Breast epithelium (tissue), 3 donors: ENCODE data around the gene MYO5A.

Experiments used
- POLR2A ChIP-seq: fragments of 450-650 bp; IDR thresholded peaks from one replicate; pipeline ENCODE4 v1.6.1; 2016; ENCODE audit warnings: antibody characterized with exemption, mild to moderate bottlenecking, moderate library complexity
- POLR2AphosphoS5 ChIP-seq, 3 donors: sonication (generic); formaldehyde crosslinking; IDR thresholded peaks; one replicate each; pipeline ENCODE4 v1.6.1; 2017; ENCODE audit warnings: antibody characterized with exemption in 3 of 3
- TF ChIP-seq, protein P1 (sequence below), 3 donors: fragments of 450-650 bp; IDR thresholded peaks; one replicate each; pipeline ENCODE4 v1.5.1; 2016 to 2017; ENCODE audit warnings: antibody characterized with exemption in 3 of 3, mild to moderate bottlenecking in 3 of 3, moderate library complexity in 3 of 3

DNA sequence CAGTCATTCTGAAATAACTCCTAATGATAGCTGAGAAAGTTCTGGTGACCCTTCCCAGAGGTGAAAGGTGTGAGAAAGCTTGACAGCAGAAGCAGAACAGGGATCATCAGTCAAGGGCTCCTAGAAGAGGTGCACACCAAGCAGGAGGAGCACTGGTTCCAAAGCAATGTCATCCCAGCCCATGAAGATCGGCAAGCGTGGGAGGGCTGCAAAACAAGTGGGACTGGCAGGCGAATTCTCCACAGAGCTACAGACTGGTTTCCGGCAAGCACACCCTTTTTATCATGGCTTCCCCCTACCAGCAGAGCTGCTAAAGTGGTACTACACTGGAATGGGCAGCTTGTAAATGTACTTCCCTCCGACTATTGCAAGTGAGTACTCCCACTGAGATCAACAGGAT is 170.7 kb downstream of the MYO5A start:
- TF ChIP-seq POLR2AphosphoS5 (IDR thresholded peaks at IDR 0.05) = no peak
- no peak for TF ChIP-seq POLR2A
- TF ChIP-seq, protein P1, sequence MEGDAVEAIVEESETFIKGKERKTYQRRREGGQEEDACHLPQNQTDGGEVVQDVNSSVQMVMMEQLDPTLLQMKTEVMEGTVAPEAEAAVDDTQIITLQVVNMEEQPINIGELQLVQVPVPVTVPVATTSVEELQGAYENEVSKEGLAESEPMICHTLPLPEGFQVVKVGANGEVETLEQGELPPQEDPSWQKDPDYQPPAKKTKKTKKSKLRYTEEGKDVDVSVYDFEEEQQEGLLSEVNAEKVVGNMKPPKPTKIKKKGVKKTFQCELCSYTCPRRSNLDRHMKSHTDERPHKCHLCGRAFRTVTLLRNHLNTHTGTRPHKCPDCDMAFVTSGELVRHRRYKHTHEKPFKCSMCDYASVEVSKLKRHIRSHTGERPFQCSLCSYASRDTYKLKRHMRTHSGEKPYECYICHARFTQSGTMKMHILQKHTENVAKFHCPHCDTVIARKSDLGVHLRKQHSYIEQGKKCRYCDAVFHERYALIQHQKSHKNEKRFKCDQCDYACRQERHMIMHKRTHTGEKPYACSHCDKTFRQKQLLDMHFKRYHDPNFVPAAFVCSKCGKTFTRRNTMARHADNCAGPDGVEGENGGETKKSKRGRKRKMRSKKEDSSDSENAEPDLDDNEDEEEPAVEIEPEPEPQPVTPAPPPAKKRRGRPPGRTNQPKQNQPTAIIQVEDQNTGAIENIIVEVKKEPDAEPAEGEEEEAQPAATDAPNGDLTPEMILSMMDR (IDR thresholded peaks at IDR 0.05) = no peak
